Subcutaneous abdominal adipose tissue (tissue), 5 donors: ENCODE data around the gene ASPG.

Experiments
- H3K27ac ChIP-seq: one replicate; pipeline ENCODE4 v1.7.0; 2013; ENCODE audit warnings: low read depth, mild to moderate bottlenecking, inconsistent platforms, low read length, moderate library complexity
- H3K27me3 ChIP-seq, 5 donors: one replicate each; pipeline ENCODE4 v1.7.0; 2013; ENCODE audit warnings: low read length in 5 of 5, inconsistent platforms in 1 of 5; ENCODE audit not compliant: control insufficient read depth in 5 of 5, insufficient read depth in 4 of 5
- H3K36me3 ChIP-seq, 5 donors: one replicate each; pipeline ENCODE4 v1.7.0; 2013; ENCODE audit warnings: low read length in 5 of 5; ENCODE audit not compliant: control insufficient read depth in 5 of 5, insufficient read depth in 5 of 5
- H3K4me1 ChIP-seq, 5 donors: one replicate each; pipeline ENCODE4 v1.7.0; 2013; ENCODE audit warnings: low read length in 5 of 5, mild to moderate bottlenecking in 3 of 5, moderate library complexity in 1 of 5; ENCODE audit not compliant: control insufficient read depth in 5 of 5, insufficient read depth in 5 of 5
- H3K4me3 ChIP-seq, 5 donors: one replicate each; pipeline ENCODE4 v1.7.0; 2013; ENCODE audit warnings: low read length in 5 of 5, low read depth in 1 of 5
- H3K9ac ChIP-seq, 5 donors: one replicate each; pipeline ENCODE4 v1.7.0; 2013; ENCODE audit warnings: low read length in 5 of 5, mild to moderate bottlenecking in 4 of 5, moderate library complexity in 3 of 5
- H3K9me3 ChIP-seq, 5 donors: one replicate each; pipeline ENCODE4 v1.7.0; 2013; ENCODE audit warnings: low read length in 5 of 5; ENCODE audit not compliant: control insufficient read depth in 5 of 5
- donor health status: healthy.
- donor health status: healthy.
- donor health status: healthy.
- donor health status: healthy.
- donor health status: healthy.

ASPG gene

DNA sequence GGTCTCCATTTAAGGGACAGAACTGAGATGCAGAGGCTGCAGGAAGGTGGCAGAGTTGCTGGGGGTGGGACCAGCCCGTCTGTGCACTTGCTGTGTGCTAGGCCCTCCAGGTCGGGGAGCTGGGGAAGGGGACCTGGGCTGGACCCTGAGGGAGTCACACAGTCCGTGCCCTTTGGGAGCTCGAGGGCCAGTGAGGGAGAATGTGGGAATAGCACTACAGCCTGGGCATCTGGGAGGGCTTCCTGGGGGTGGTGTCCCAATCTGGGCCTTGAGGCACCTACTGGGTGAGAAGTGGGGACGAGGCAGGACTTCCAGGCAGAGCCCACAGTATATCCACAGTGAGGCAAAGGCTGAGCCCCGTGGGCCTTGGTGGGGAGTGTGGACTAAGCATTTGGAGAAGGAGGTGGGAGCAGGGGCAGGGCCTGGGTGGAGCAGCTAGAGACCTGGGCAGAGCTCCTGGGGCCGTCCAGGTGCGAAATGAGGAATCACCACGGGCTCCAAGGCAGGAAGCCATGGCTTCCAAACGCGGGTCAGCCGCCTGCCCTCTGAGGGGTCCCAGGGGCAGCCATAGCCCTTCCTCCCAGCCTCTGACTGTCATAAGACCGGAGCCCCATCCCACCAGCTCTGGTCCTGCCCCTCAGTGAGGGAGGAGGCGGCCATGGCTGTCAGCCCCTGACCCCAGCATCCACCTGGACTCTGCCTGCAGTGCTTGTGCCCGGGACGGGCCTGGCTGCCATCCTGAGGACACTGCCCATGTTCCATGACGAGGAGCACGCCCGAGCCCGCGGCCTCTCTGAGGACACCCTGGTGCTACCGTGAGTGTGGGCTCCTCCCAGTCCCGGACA, 6.6 kb downstream of the ASPG start:
- Histone ChIP-seq H3K4me1 (peaks cover 0 to 16% (median 7%) of the 10 kb centered on the region in 5 donors), H3K9ac (no peak overlapping the region), H3K36me3 (no peaks in the 10 kb centered on the region), H3K4me3 (no peak overlapping the region), H3K27ac (no peak overlapping the region), H3K27me3 (peaks cover 29 to 43% (median 34%) of the 10 kb centered on the region in 5 donors), H3K9me3 (peaks cover 0 to 4% (median 2%) of the 10 kb centered on the region in 5 donors)

DNA sequence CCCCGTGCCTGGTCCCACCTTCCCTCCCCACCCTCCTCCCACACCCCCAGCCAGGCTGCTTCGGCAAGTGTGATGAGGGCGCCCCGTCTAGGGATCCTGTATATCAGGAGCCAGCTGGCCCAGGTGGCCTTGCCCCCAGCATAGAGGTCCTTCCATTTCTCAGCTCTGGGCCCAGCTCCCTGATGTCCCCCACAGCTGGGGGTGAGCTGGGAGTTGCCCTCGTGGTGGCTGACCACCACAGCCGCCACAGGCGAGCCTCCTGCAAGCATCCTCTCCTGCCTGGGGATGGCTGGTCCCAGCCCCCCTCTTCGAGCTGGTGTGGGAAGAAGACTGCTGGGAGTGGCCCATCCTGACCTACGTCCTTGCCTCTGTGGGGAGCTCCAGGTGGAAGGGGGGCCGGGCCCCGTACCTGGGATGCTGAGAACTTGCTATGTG, 7.4 kb downstream of the ASPG start:
- peaks cover 0 to 4% (median 2%) of the 10 kb centered on the region in 5 donors for H3K9me3 ChIP-seq
- peaks cover 26 to 35% (median 33%) of the 10 kb centered on the region in 5 donors for H3K27me3 ChIP-seq
- no peaks in the 10 kb centered on the region for H3K36me3 ChIP-seq
- H3K27ac ChIP-seq, result no peak overlapping the region
- no peak overlapping the region for H3K9ac ChIP-seq
- H3K4me1 ChIP-seq, result peaks cover 0 to 9% (median 3%) of the 10 kb centered on the region in 5 donors
- no peak overlapping the region for H3K4me3 ChIP-seq

DNA sequence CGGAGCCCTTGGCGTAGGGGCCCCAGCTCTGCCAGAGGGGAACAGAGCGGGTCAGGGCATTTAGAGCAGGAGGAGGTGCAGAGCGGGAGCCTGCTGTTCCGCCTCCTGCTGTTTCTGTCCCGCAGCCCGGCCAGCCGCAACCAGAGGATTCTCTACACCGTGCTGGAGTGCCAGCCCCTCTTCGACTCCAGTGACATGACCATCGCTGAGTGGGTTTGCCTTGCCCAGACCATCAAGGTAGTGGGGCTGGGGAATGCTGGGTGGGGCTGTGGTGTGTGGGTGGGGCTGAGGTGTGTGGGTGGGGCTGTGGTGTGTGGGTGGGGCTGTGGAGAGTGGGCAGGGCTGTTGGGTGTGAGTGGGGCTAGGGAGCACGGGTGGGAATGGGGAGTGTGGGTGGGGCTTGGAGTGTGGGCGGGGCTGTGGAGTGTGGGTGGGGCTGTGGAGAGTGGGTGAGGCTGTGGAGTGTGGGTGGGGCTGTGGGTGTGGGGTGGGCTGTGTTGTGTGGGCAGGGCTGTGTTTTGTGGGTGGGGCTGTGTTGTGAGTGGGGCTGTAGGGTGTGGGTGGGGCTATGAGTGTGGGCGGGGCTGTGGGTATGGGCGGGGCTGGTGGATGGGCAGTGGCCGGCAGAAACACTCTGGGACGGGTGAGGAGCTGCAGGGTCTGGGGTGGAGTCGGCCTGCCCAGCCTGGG, 8.0 kb downstream of the ASPG start:
- H3K27me3 ChIP-seq, result peaks cover 22 to 34% (median 33%) of the 10 kb centered on the region in 5 donors

DNA sequence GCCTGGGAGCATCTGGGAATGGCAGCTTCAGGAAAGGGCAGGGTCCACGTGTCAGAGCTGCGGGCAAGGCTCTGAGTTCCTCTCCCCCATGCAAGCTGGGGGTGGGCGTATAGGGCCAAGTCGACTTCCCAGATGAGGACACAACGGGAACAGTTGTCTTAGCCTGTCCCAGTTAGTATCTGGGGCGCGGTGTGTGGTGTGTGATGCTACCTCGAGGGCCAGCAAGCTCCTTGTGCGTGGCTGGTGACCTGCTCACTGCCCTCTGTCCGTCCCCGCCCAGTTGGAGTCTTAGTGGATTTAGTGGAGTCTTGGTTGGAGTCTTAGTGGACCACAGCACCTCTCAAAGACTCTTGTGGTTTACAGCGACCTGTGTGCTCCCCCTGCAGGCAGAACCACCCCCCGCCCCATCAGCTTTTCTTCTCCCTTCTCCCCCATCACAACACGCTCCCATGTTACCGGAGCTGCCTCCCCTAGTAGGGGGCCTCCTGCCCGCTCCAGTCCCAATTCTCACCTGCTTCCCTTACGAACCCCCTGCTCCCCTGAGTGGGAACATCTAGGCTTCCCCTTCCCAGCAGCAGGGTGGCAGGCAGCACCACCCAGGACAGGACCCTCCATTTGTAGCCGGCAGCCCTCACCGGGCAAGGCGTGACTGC, 8.7 kb downstream of the ASPG start:
- Histone ChIP-seq H3K27me3 (peaks cover 22 to 35% (median 33%) of the 10 kb centered on the region in 5 donors), H3K9me3 (peaks cover 0 to 4% (median 2%) of the 10 kb centered on the region in 5 donors), H3K27ac (no peak overlapping the region), H3K4me1 (peaks cover 0 to 5% (median 0%) of the 10 kb centered on the region in 5 donors), H3K36me3 (no peaks in the 10 kb centered on the region), H3K9ac (no peak overlapping the region), H3K4me3 (no peak overlapping the region)

More for the DNA sequence above, 8.0 kb downstream of the ASPG start:
- H3K9me3 ChIP-seq, result peaks cover 0 to 4% (median 2%) of the 10 kb centered on the region in 5 donors
- H3K9ac ChIP-seq, result no peak overlapping the region
- H3K27ac ChIP-seq, result no peak overlapping the region
- peaks cover 0 to 5% (median 0%) of the 10 kb centered on the region in 5 donors for H3K4me1 ChIP-seq
- no peaks in the 10 kb centered on the region for H3K36me3 ChIP-seq
- H3K4me3 ChIP-seq, result no peak overlapping the region

DNA sequence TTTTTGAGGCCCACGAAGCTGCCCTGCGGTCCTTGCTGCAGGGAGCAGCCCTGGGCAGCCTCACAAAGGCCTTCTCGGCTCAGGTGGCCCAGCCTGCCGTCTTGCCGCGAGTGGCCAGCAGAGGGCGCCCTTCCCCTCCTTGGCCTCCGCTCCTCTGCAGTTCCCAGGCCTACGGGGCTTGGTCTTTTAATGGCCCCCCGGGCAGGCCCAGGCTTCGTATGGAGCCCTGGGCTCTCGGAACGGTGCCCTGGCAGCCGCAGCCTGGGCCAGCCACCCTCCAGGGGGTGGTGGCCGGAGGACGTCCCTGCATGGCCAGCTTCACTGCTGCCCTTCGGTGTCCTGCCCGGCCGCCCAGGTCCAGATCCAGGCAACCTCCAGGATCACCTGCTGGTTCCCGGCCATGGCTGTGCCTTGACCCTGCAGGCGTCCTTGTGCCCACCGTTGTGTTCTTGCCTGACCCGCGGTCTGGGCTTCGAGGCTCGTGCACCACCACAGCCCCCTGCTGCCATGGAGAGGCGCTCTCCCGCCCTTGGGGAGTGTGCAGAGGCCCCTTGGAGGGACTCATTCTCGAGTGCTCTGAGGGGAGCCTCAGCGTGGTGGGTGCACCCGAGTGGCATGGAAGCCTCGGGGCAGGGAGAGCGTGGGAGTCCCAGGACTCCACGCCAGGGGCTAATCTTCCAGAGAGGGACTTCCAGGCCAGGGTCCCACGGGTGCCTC, 9.4 kb downstream of the ASPG start:
- Histone ChIP-seq H3K9ac (no peak overlapping the region), H3K4me3 (no peak overlapping the region), H3K27ac (no peak overlapping the region), H3K27me3 (peaks cover 22 to 38% (median 34%) of the 10 kb centered on the region in 5 donors), H3K4me1 (peaks cover 0 to 5% (median 0%) of the 10 kb centered on the region in 5 donors), H3K36me3 (no peaks in the 10 kb centered on the region), H3K9me3 (peaks cover 0 to 4% (median 2%) of the 10 kb centered on the region in 5 donors)

DNA sequence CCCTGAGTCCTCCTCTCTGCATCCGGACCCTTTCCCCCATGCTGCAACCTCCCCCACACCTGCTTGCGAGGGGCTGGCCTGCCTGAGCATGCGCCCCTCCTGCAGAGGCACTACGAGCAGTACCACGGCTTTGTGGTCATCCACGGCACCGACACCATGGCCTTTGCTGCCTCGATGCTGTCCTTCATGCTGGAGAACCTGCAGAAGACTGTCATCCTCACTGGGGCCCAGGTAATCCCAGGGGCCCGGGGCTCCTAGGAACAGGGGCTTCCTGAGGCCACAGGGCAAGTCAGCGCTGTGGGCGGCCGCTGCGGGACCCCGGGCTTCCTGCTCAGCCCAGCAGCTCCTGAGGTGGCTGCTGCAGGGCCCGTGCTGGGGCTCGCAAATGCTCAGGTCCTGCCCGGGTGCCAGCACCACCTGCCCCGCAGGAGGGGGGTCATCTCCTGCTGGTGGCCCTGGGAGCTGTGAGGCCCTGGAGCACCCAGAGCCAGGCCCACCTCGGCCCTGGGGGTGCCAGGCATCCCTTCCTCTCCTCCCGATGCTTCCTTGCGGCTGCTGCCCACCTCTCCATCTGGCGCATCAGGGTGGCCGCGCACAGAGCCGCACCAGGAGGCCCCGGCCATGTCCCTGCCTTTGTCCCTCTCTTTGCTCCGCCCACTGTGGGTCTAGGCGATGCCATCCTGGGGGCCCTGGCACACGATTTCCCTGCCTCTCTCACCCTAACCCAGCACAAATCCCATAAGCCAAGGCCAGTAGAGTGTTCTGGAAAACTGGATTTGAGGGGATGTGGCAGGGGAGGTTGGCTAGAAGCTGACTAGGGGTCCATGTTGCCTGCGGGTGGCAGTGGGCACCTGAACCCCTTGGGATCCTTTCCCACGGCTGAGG, 10.2 kb downstream of the ASPG start:
- no peak overlapping the region for H3K27ac ChIP-seq
- H3K4me1 ChIP-seq, result peaks cover 0 to 5% (median 0%) of the 10 kb centered on the region in 5 donors
- H3K4me3 ChIP-seq, result no peak overlapping the region
- peaks cover 22 to 38% (median 37%) of the 10 kb centered on the region in 5 donors for H3K27me3 ChIP-seq
- H3K9ac ChIP-seq, result no peak overlapping the region
- H3K36me3 ChIP-seq, result no peaks in the 10 kb centered on the region
- H3K9me3 ChIP-seq, result no peaks in the 10 kb centered on the region

DNA sequence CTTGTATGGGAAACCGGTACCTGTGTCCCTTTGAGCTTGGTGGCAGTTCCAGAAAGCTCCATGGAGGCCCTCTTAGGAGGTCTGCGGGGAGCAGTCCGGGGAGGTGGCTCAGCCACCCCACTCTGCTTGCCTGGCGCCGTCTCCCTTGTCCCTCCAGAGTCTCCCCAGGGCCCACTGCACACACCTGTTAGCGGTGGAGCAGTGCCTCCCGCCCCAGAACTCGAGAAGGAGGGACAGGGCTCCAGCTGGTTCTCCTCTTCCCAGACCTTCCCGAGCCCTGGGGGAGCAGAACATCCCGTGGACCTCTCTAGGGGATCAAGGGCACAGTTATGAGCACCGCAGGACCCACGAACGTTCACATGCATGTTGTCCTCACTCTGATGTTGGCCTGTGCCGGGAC, 10.8 kb downstream of the ASPG start:
- Histone ChIP-seq H3K9me3 (no peaks in the 10 kb centered on the region), H3K4me3 (no peak overlapping the region), H3K4me1 (peaks cover 0 to 5% (median 0%) of the 10 kb centered on the region in 5 donors), H3K27ac (no peak overlapping the region), H3K9ac (no peak overlapping the region), H3K27me3 (peaks cover 19 to 38% (median 37%) of the 10 kb centered on the region in 5 donors), H3K36me3 (no peaks in the 10 kb centered on the region)

DNA sequence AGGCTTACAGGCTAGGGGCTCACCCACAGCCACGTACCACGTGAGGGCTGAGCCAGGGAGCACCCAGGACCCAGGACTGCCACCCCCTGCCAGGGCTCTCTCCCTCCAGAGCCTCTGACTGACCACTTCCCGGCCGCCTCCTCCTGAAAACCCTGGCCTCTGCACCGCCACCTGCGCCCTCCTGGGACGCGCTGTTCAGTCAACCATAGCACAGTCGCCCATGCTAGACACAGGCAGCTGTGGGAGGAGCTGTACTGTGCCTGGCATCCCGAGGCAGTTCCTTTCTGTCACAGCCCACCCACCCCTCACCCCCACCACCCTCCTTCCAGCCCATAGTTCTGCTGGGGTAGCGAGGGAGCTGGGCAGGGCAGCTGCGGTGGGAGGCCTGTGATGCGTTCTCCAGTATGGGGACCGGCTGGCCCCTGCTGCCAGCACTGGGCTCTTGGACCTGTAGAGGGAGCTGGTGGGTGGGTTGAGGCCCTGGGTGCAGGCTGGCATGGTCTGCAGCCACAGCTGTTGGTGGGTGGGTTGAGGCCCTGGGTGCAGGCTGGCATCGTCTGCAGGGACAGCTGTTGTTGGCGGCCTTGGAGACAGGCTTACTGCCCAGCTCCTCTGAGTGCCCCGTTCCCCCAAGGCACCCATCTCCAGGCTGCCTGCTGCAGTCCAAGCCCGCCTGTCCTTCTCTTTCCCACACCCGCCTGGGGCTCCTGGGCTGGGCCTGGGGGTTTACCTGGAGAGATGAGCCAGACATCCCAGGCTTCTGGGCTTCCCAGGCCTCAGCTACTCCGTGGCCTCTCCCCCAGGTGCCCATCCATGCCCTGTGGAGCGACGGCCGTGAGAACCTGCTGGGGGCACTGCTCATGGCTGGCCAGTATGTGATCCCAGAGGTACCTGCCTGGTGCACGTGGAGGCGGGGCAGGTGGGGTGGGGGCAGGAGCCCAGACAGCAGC, 11.5 kb downstream of the ASPG start:
- no peak overlapping the region for H3K4me3 ChIP-seq
- H3K36me3 ChIP-seq, result no peaks in the 10 kb centered on the region
- no peak overlapping the region for H3K27ac ChIP-seq
- peaks cover 0 to 5% (median 0%) of the 10 kb centered on the region in 5 donors for H3K4me1 ChIP-seq
- H3K27me3 ChIP-seq, result peaks cover 19 to 42% (median 33%) of the 10 kb centered on the region in 5 donors
- no peak overlapping the region for H3K9ac ChIP-seq
- H3K9me3 ChIP-seq, result no peaks in the 10 kb centered on the region
